Cardiac fibroblast (primary cell): ENCODE results near the gene CBR1.
"Not testable (repeated sequence)": the region's sequence is repeated elsewhere in the genome, so short reads cannot be mapped to it uniquely, and the experiment has no call there.

ENCODE experiments used
- DNase-seq, 2 donors: peaks; one replicate each; pipeline versions ENCODE4 v3.0.0 to v3.0.0-alpha.2; 2010; ENCODE audit warnings: low read depth in 2 of 2
- H3K4me3 ChIP-seq, 2 donors: replicated peaks in 1 of 2; 1 replicate in 1 of 2; 2 replicates in 1 of 2; pipeline ENCODE4 v1.5.1; 2011; ENCODE audit warnings: low read depth in 2 of 2, low read length in 2 of 2, mild to moderate bottlenecking in 2 of 2, moderate library complexity in 1 of 2
- CTCF ChIP-seq: IDR thresholded peaks from one replicate; pipeline ENCODE4 v1.5.1; 2011; ENCODE audit warnings: low read depth, mild to moderate bottlenecking, low read length, inconsistent platforms

The CBR1 gene

DNA sequence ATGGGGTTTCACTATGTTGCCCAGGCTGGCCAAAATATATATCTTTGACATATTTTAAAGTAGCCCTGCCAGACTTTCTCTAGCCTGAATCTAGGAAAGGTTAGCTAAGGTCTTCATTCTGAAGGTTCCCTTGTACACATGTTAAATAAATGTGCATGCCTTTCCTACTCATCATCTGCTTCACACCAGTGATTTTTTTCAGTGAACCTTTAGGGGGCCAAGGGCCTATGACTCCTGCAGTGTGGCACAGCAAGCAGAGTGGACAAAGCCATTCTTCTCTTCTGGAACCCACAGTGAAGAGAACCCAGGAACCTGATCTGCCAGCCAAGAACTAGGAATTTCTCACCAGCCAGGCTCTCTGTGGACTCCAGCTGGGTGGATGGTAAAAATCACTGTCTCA, 22.9 kb downstream of the CBR1 start:
- no peak overlapping the region for H3K4me3 ChIP-seq

DNA sequence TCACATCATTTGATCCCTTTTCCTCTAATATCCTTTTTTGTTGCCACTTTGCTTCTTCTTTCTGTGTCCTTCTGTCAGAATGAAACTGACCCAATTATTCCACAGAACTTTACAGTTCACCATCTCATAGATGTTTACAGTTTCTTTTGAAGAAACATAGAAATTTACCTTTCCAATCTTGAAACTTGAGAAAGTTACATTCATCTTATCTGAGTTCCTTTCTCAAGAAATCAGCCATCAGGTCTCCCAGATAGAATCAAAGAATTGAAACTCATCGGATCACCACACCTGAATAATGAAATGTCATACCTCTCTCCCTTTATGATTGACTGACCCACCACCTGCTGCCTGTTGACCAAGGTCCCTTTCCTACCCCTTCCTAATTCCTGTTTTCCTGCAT, 23.7 kb downstream of the CBR1 start:
- DNase-seq: no peak
- no peak overlapping the region for H3K4me3 ChIP-seq
- TF ChIP-seq CTCF: no peak

More for the DNA sequence above, 22.9 kb downstream of the CBR1 start:
- no peak for DNase-seq
- no peak for TF ChIP-seq CTCF

DNA sequence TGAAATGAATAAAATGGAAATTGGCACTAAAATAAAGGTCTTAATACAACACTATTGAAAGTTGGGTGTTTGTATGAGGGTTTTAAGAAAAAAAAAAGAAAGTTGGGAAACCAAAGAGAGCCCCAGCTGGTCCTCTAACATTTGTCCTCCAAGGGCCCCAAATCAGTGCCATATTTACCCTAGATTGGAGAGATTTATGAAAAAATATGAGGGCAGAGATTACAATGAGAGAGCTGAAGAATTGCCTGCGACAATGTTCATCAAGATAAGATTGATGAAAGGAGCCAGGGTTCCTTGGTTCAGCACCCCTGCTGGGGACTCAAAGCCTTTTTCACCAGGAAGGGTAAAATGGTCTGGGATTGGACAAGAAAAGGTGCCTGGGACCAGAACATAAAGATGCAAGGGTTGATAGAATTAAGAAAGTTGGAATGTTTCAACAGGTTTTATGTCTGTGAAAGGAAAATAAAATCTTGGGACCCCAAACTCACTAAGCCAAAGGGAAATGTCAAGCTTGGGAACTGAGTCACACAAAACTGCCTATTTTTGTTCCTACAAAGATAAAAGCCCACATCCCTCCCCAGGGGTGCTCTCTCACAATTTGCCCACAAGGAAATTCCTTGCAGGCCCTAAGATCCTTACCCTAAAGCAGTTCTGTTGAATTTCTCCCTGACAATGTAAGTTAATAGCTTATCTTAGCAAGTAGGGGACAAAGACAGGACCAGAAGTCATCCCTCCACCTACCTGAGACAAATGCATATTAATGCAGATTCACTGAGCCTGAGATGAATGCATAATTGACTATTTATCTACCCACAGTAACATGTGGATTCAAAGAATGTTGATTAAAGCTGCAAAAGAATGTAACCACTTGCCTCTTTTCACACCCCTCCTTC, 26.8 kb downstream of the CBR1 start:
- H3K4me3 ChIP-seq: no peak overlapping the region
- no peak for DNase-seq
- no peak for TF ChIP-seq CTCF

DNA sequence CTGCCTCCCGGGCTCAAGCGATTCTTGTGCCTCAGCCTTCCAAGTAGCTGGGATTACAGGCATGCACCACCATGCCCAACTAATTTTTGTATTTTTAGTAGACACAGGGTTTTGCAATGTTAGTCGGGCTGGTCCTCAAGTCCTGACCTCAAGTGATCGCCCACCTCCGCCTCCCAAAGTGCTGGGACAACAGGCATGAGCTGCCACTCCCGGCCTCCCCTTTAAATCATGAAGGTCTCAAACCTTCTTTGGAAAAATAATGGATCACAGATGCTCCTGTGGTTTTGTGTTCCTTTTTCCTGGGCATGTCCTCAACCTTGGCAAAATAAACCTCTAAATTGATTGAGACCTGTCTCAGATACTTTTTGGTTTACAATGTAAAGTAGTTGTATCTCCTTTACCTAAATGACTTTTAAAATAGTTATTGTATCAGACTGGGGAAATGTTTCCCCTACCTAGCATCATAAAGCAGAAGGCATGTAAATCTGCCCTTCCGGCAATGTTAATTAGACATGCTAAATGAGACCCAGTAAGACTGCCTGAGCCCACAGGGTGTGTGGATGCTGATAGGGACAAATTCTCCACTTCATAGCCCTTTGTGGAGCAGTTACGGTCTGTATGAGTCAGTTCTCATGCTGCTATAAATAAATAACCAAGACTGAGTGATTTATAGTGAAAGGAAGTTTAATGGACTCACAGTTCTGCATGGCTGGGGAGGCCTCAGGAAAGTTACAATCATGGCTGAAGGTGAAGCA, 27.8 kb downstream of the CBR1 start:
- no peak for TF ChIP-seq CTCF
- no peak overlapping the region for H3K4me3 ChIP-seq
- no peak for DNase-seq

GRCh38 chr21:36098182-36098532, 28.3 kb downstream of the CBR1 start:
- TF ChIP-seq CTCF: no peak
- H3K4me3 ChIP-seq: no peak overlapping the region
- DNase-seq: no peak

- no peak for DNase-seq
- no peak for TF ChIP-seq CTCF
- H3K4me3 ChIP-seq: no peak overlapping the region
Measured at GRCh38 chr21:36099000-36099399, 29.2 kb downstream of the CBR1 start.

- H3K4me3 ChIP-seq, DNase-seq: not testable (repeated sequence)
Measured at GRCh38 chr21:36099695-36100211, 29.9 kb downstream of the CBR1 start.
